ENCODE data around the gene SLC44A2. TPM values are rescaled to one million over a fixed set of nuclear protein-coding genes. Genes with fewer than 3 reads are reported as not detected.

SLC44A2 gene
- total and polyA plus RNA-seq, 2 donors from 2014 or later, result 150 to 345 TPM

- Histone ChIP-seq H3K27me3 (ENCODE audit: control insufficient read depth, insufficient read depth, low read length) (no peaks in the 10 kb centered on the region), H3K9me3 (ENCODE audit: control insufficient read depth in 2 of 3, insufficient read depth in 1 of 3, low read length in 3 of 3) (no peaks in the 10 kb centered on the region), H3K36me3 (ENCODE audit: control insufficient read depth in 2 of 3, insufficient read depth in 3 of 3, low read length in 3 of 3) (no peaks in the 10 kb centered on the region), H3K27ac (ENCODE audit: low read depth in 2 of 2, low read length in 2 of 2) (peak overlapping the region; percentile 89 to 94), H3K9ac (ENCODE audit: low read length in 3 of 3) (peak overlapping the region in 1 of 3 donors; percentile 31), H3K4me1 (ENCODE audit: control insufficient read depth in 2 of 3, insufficient read depth in 2 of 3, low read depth in 1 of 3, low read length in 3 of 3) (peaks cover 0 to 5% (median 0%) of the 10 kb centered on the region in 3 donors), H3K4me3 (ENCODE audit: low read length in 3 of 3) (peak overlapping the region in 2 of 3 donors; percentile 64 to 74)
- intact Hi-C loops (cut with DNase I), result no loop called here
- TF ChIP-seq CTCF (IDR thresholded peaks at IDR 0.05; ENCODE audit: borderline replicate concordance, extremely low read depth, insufficient read depth), result no peak
- DNase-seq (peak in 1 of 5 donors; percentile 35), FAIRE-seq (no peak)
Measured at GRCh38 chr19:10603873-10604459, 21.4 kb upstream of the SLC44A2 start.

- TF ChIP-seq CTCF (IDR thresholded peaks at IDR 0.05; ENCODE audit: borderline replicate concordance, extremely low read depth, insufficient read depth), result no peak
- H3K4me1 ChIP-seq (ENCODE audit: control insufficient read depth in 2 of 3, insufficient read depth in 2 of 3, low read depth in 1 of 3, low read length in 3 of 3), result peaks cover 0 to 5% (median 0%) of the 10 kb centered on the region in 3 donors
- peak overlapping the region in 1 of 3 donors; percentile 74 for H3K4me3 ChIP-seq (ENCODE audit: low read length in 3 of 3)
- H3K9ac ChIP-seq (ENCODE audit: low read length in 3 of 3), result no peak overlapping the region
- intact Hi-C loops (cut with DNase I), result no loop called here
- FAIRE-seq (no peak), DNase-seq (no peak)
- no peaks in the 10 kb centered on the region for H3K36me3 ChIP-seq (ENCODE audit: control insufficient read depth in 2 of 3, insufficient read depth in 3 of 3, low read length in 3 of 3)
- H3K27ac ChIP-seq (ENCODE audit: low read depth in 2 of 2, low read length in 2 of 2), result peak overlapping the region; percentile 89 to 94
- no peaks in the 10 kb centered on the region for H3K27me3 ChIP-seq (ENCODE audit: control insufficient read depth, insufficient read depth, low read length)
- no peaks in the 10 kb centered on the region for H3K9me3 ChIP-seq (ENCODE audit: control insufficient read depth in 2 of 3, insufficient read depth in 1 of 3, low read length in 3 of 3)
Measured at GRCh38 chr19:10604460-10604980, 20.8 kb upstream of the SLC44A2 start.

- no peak overlapping the region for H3K9ac ChIP-seq (ENCODE audit: low read length in 3 of 3)
- no peak overlapping the region for H3K4me3 ChIP-seq (ENCODE audit: low read length in 3 of 3)
- no peak for DNase-seq
- no peak for TF ChIP-seq CTCF (IDR thresholded peaks at IDR 0.05; ENCODE audit: borderline replicate concordance, extremely low read depth, insufficient read depth)
- no peaks in the 10 kb centered on the region for H3K9me3 ChIP-seq (ENCODE audit: control insufficient read depth in 2 of 3, insufficient read depth in 1 of 3, low read length in 3 of 3)
- H3K27ac ChIP-seq (ENCODE audit: low read depth in 2 of 2, low read length in 2 of 2), result no peak overlapping the region
- no peak for FAIRE-seq
- H3K36me3 ChIP-seq (ENCODE audit: control insufficient read depth in 2 of 3, insufficient read depth in 3 of 3, low read length in 3 of 3), result no peaks in the 10 kb centered on the region
- peaks cover 0 to 4% (median 0%) of the 10 kb centered on the region in 3 donors for H3K4me1 ChIP-seq (ENCODE audit: control insufficient read depth in 2 of 3, insufficient read depth in 2 of 3, low read depth in 1 of 3, low read length in 3 of 3)
- no peaks in the 10 kb centered on the region for H3K27me3 ChIP-seq (ENCODE audit: control insufficient read depth, insufficient read depth, low read length)
- intact Hi-C loops (cut with DNase I), result no loop called here
Measured at GRCh38 chr19:10611907-10612306, 13.4 kb upstream of the SLC44A2 start.

Measured in kidney (tissue), 14 donors.